Keratinocyte (primary cell): ENCODE results near the gene FSTL5. TPM values are rescaled to one million over a fixed set of nuclear protein-coding genes. Genes with fewer than 3 reads are reported as not detected.

Source experiments
- DNase-seq: peaks from one replicate; pipeline ENCODE4 v3.0.0-alpha.2; 2011; ENCODE audit warnings: low read depth, missing footprints, low spot score
- FAIRE-seq: peaks from 2 replicates; lab custom pipeline; 2011; peaks lifted over from hg19 to GRCh38; lab: Jason Lieb, UNC
- H2AFZ ChIP-seq: 2 replicates; pipeline ENCODE4 v1.6.0; 2012; ENCODE audit warnings: low read length, control low read depth, inconsistent platforms; ENCODE audit not compliant: control insufficient read depth
- H3K27ac ChIP-seq: 2 replicates; pipeline ENCODE4 v1.5.1; 2011; ENCODE audit warnings: low read length; ENCODE audit not compliant: control insufficient read depth, insufficient read depth
- H3K27me3 ChIP-seq: 3 replicates; pipeline ENCODE4 v1.6.0; 2011; ENCODE audit warnings: low read length; ENCODE audit not compliant: control insufficient read depth, insufficient read depth; ENCODE audit errors: extremely low read depth
- H3K36me3 ChIP-seq, 2 experiments: 2 replicates in 1 of 2; 3 replicates in 1 of 2; pipeline ENCODE4 v1.5.1; 2011; ENCODE audit warnings: low read length in 2 of 2, mild to moderate bottlenecking in 1 of 2; ENCODE audit not compliant: control insufficient read depth in 2 of 2, insufficient read depth in 2 of 2; ENCODE audit errors: extremely low read depth in 1 of 2
- H3K4me1 ChIP-seq: 3 replicates; pipeline ENCODE4 v1.5.1; 2011; ENCODE audit warnings: low read length; ENCODE audit not compliant: control insufficient read depth, insufficient read depth; ENCODE audit errors: extremely low read depth
- H3K4me2 ChIP-seq: 3 replicates; pipeline ENCODE4 v1.6.0; 2011; ENCODE audit warnings: low read depth, low read length; ENCODE audit not compliant: control insufficient read depth, insufficient read depth; ENCODE audit errors: extremely low read depth
- H3K4me3 ChIP-seq, 3 experiments: fragments of 200-600 bp in 1 of 3; sonication (generic) in 1 of 3; 2 replicates in 2 of 3; 3 replicates in 1 of 3; pipeline ENCODE4 v1.5.1; 2011 to 2016; ENCODE audit warnings: low read length in 3 of 3, mild to moderate bottlenecking in 3 of 3, control low read depth in 2 of 3, inconsistent platforms in 1 of 3, low read depth in 1 of 3, mixed read lengths in 1 of 3, mixed run types in 1 of 3, moderate library complexity in 1 of 3; ENCODE audit not compliant: control insufficient read depth in 2 of 3, insufficient read depth in 2 of 3; ENCODE audit errors: extremely low read depth in 1 of 3
- H3K79me2 ChIP-seq: 2 replicates; pipeline ENCODE4 v1.6.0; 2012; ENCODE audit warnings: low read length; ENCODE audit not compliant: control insufficient read depth, insufficient read depth
- H3K9ac ChIP-seq: 3 replicates; pipeline ENCODE4 v1.6.0; 2011; ENCODE audit warnings: low read length; ENCODE audit not compliant: control insufficient read depth, insufficient read depth; ENCODE audit errors: extremely low read depth
- H3K9me1 ChIP-seq: 3 replicates; pipeline ENCODE4 v1.6.0; 2011; ENCODE audit warnings: low read length; ENCODE audit not compliant: control insufficient read depth, insufficient read depth; ENCODE audit errors: extremely low read depth
- H3K9me3 ChIP-seq: 2 replicates; pipeline ENCODE4 v1.5.1; 2012; ENCODE audit warnings: low read depth, low read length; ENCODE audit not compliant: control insufficient read depth
- H4K20me1 ChIP-seq: 3 replicates; pipeline ENCODE4 v1.6.0; 2011; ENCODE audit warnings: low read length; ENCODE audit not compliant: control insufficient read depth, insufficient read depth; ENCODE audit errors: extremely low read depth
- EZH2 ChIP-seq: IDR thresholded peaks from one replicate; pipeline ENCODE4 v1.6.1; 2012; ENCODE audit warnings: inconsistent platforms, mild to moderate bottlenecking, low read length, moderate library complexity
- dilution Hi-C: fragments of 300-500 bp; cut with MboI; formaldehyde crosslinking; loops from one replicate; pipeline ENCODE4 v1.7.0; 2020; ENCODE audit warnings: low sequenced_read_pairs; ENCODE audit not compliant: extremely low pct_ligation_motif_present
- polyA plus RNA-seq, 5 experiments: library from polyadenylated mRNA; depleted of rRNA in 3 of 5; stranded (reverse) in 3 of 5; stranded (forward) in 1 of 5; unstranded in 1 of 5; fragments of >200 nt; gene quantifications; 1 replicate in 1 of 5; 2 replicates in 3 of 5; 3 replicates in 1 of 5; pipeline versions ENCODE4 v1.2.1 to v1.2.3, GENCODE V29; 2011 to 2012; ENCODE audit warnings: missing spikeins in 2 of 5, low read depth in 1 of 5, low replicate concordance in 1 of 5
- TF ChIP-seq, protein P1 (sequence below), 3 experiments: IDR thresholded peaks in 1 of 3; conservative IDR thresholded peaks in 1 of 3; optimal IDR thresholded peaks in 1 of 3; 2 replicates in 2 of 3; 3 replicates in 1 of 3; pipeline versions ENCODE3 to v1.5.1; 2011; ENCODE audit warnings: low read length in 3 of 3, mild to moderate bottlenecking in 3 of 3, moderate library complexity in 2 of 3, control low read depth in 1 of 3, inconsistent platforms in 1 of 3; ENCODE audit not compliant: insufficient read depth in 2 of 3; ENCODE audit errors: extremely low read depth in 1 of 3

Gene FSTL5
- polyA plus RNA-seq, 1 donor (not counting 4 experiments of a cell fraction or from before 2014, with no cell fraction given) = not detected

DNA sequence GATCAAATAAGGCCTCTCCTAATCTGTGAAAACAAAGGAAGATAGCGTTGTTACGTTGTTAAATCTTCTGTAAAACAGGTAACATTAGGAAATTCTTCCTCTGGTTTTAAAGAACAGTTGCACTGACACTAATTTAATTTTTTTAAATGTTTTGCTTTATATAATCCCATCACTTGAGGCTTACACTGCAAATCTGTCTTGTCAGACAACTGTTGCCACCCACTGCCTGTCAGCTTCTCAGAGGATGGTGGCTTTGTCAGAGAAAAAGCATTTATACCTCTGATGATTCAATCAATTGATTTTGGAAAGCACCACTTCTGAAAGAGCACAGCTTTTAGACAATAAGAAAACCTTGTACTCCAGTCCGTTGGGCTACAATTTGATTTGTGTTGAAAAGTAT is 799.1 kb downstream of the FSTL5 start:
- Histone ChIP-seq H3K27me3 (no peaks in the 10 kb centered on the region), H4K20me1 (no peaks in the 10 kb centered on the region), H3K9me1 (no peaks in the 10 kb centered on the region), H3K36me3 (no peaks in the 10 kb centered on the region), H3K9ac (no peak overlapping the region), H3K4me3 (no peak overlapping the region), H3K27ac (no peak overlapping the region), H3K4me2 (no peak overlapping the region), H3K79me2 (no peaks in the 10 kb centered on the region), H3K4me1 (no peaks in the 10 kb centered on the region), H2AFZ (no peak overlapping the region), H3K9me3 (no peaks in the 10 kb centered on the region)
- DNase-seq = no peak
- TF ChIP-seq, protein P1, sequence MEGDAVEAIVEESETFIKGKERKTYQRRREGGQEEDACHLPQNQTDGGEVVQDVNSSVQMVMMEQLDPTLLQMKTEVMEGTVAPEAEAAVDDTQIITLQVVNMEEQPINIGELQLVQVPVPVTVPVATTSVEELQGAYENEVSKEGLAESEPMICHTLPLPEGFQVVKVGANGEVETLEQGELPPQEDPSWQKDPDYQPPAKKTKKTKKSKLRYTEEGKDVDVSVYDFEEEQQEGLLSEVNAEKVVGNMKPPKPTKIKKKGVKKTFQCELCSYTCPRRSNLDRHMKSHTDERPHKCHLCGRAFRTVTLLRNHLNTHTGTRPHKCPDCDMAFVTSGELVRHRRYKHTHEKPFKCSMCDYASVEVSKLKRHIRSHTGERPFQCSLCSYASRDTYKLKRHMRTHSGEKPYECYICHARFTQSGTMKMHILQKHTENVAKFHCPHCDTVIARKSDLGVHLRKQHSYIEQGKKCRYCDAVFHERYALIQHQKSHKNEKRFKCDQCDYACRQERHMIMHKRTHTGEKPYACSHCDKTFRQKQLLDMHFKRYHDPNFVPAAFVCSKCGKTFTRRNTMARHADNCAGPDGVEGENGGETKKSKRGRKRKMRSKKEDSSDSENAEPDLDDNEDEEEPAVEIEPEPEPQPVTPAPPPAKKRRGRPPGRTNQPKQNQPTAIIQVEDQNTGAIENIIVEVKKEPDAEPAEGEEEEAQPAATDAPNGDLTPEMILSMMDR (optimal IDR thresholded peaks at IDR 0.05 in 1 of 3, IDR thresholded peaks at IDR 0.05 in 1 of 3, conservative IDR thresholded peaks at IDR 0.05 in 1 of 3; ENCODE audit: extremely low read depth in 1 of 3, insufficient read depth in 2 of 3, low read length in 3 of 3) = no peak
- no peak for TF ChIP-seq EZH2
- dilution Hi-C loops = no loop called here
- no peak for FAIRE-seq

GRCh38 chr4:161360982-161361381 is 802.8 kb downstream of the FSTL5 start:
- H3K4me2 ChIP-seq = no peak overlapping the region
- H3K79me2 ChIP-seq = no peaks in the 10 kb centered on the region
- TF ChIP-seq, protein P1 (optimal IDR thresholded peaks at IDR 0.05 in 1 of 3, IDR thresholded peaks at IDR 0.05 in 1 of 3, conservative IDR thresholded peaks at IDR 0.05 in 1 of 3; ENCODE audit: extremely low read depth in 1 of 3, insufficient read depth in 2 of 3, low read length in 3 of 3) = no peak
- TF ChIP-seq EZH2 = no peak
- no peak for DNase-seq
- no peaks in the 10 kb centered on the region for H3K9me1 ChIP-seq
- no peaks in the 10 kb centered on the region for H4K20me1 ChIP-seq
- H3K4me3 ChIP-seq = no peak overlapping the region
- no peak for FAIRE-seq
- dilution Hi-C loops = no loop called here
- no peak overlapping the region for H3K9ac ChIP-seq
- H3K36me3 ChIP-seq = no peaks in the 10 kb centered on the region
- H2AFZ ChIP-seq = no peak overlapping the region
- H3K9me3 ChIP-seq = no peaks in the 10 kb centered on the region
- H3K4me1 ChIP-seq = no peaks in the 10 kb centered on the region
- H3K27ac ChIP-seq = no peak overlapping the region
- no peaks in the 10 kb centered on the region for H3K27me3 ChIP-seq
